PC-3 (cell line): ENCODE results near the gene ASMTL.

Source experiments
- EZH2 ChIP-seq: fragments of 300-600 bp; sonication (generic); IDR thresholded peaks from one replicate; pipeline ENCODE4 v1.6.1; 2017; ENCODE audit warnings: antibody characterized with exemption, mild to moderate bottlenecking, low read length; ENCODE audit not compliant: unreplicated experiment
- TF ChIP-seq, protein P1 (sequence below): fragments of 300-600 bp; sonication (generic); conservative IDR thresholded peaks from 2 replicates; pipeline ENCODE4 v1.5.1; 2017; ENCODE audit warnings: antibody characterized with exemption, low read depth, mild to moderate bottlenecking, low read length

DNA sequence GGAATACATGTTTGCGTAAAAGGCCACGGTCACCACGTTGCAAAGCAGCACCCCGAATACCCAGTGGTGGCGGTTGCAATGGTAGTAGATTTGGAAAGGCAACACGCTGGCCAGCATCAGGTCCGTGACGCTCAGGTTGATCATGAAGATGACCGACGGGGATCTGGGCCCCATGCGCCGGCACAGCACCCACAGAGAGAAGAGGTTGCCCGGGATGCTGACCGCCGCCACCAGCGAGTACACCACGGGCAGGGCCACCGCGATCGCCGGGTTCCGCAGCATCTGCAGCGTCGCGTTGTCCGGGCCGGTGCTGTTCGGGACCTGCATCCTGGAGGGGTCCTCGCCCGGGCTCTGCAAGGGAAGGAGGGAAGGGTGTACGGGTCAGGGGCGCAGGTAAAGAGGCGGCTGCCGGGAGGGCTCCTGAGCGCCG lies 13.5 kb upstream of the ASMTL start:
- TF ChIP-seq, protein P1, sequence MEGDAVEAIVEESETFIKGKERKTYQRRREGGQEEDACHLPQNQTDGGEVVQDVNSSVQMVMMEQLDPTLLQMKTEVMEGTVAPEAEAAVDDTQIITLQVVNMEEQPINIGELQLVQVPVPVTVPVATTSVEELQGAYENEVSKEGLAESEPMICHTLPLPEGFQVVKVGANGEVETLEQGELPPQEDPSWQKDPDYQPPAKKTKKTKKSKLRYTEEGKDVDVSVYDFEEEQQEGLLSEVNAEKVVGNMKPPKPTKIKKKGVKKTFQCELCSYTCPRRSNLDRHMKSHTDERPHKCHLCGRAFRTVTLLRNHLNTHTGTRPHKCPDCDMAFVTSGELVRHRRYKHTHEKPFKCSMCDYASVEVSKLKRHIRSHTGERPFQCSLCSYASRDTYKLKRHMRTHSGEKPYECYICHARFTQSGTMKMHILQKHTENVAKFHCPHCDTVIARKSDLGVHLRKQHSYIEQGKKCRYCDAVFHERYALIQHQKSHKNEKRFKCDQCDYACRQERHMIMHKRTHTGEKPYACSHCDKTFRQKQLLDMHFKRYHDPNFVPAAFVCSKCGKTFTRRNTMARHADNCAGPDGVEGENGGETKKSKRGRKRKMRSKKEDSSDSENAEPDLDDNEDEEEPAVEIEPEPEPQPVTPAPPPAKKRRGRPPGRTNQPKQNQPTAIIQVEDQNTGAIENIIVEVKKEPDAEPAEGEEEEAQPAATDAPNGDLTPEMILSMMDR: no peak
- TF ChIP-seq EZH2: no peak
